ENCODE measurements around the gene NLRC4.
A peak's percentile ranks its signal among the peaks of the same experiment; 100 is the strongest.
"Not testable (repeated sequence)": the region's sequence is repeated elsewhere in the genome, so short reads cannot be mapped to it uniquely, and the experiment has no call there.

The NLRC4 gene

GRCh38 chr2:32264422-32265105 lies at the start of gene NLRC4:
TSS of gene NLRC4 (minus strand) at chr2:32264886. CDS start at chr2:32256775, 8,111 bp downstream.
- DNase-seq, result no peak

- no peak for DNase-seq
Observed at GRCh38 chr2:32310577-32310976, 45.9 kb upstream of the NLRC4 start.

GRCh38 chr2:32293966-32294562 lies 29.4 kb upstream of the NLRC4 start:
- DNase-seq, result not testable (repeated sequence)

GRCh38 chr2:32293493-32293892 lies 28.8 kb upstream of the NLRC4 start:
- not testable (repeated sequence) for DNase-seq

GRCh38 chr2:32291746-32292145 lies 27.1 kb upstream of the NLRC4 start:
- DNase-seq, result no peak

GRCh38 chr2:32290000-32290339 lies 25.3 kb upstream of the NLRC4 start:
- no peak for DNase-seq

- DNase-seq, result no peak
Observed at GRCh38 chr2:32289165-32289999, 24.7 kb upstream of the NLRC4 start.

- no peak for DNase-seq
Observed at GRCh38 chr2:32284321-32284720, 19.6 kb upstream of the NLRC4 start.

- no peak for DNase-seq
Observed at GRCh38 chr2:32278478-32278853, 13.8 kb upstream of the NLRC4 start.

GRCh38 chr2:32277674-32278477 lies 13.2 kb upstream of the NLRC4 start, which contains the start of gene YIPF4:
TSS of gene YIPF4 (plus strand) at chr2:32277904. CDS start at chr2:32278156, 252 bp downstream.
- DNase-seq, result peak; percentile 82

GRCh38 chr2:32277363-32277673 lies 12.6 kb upstream of the NLRC4 start:
- DNase-seq, result no peak

- DNase-seq, result not testable (repeated sequence)
Observed at GRCh38 chr2:32275790-32276189, 11.1 kb upstream of the NLRC4 start.

GRCh38 chr2:32274289-32274688 lies 9.6 kb upstream of the NLRC4 start:
- DNase-seq, result no peak

- no peak for DNase-seq
Observed at GRCh38 chr2:32272279-32272678, 7.6 kb upstream of the NLRC4 start.

- no peak for DNase-seq
Observed at GRCh38 chr2:32271063-32271462, 6.4 kb upstream of the NLRC4 start.

GRCh38 chr2:32262105-32262504 lies 2.6 kb downstream of the NLRC4 start:
- no peak for DNase-seq

GRCh38 chr2:32260376-32260775 lies 4.3 kb downstream of the NLRC4 start:
- DNase-seq, result no peak

GRCh38 chr2:32258242-32258641 lies 6.4 kb downstream of the NLRC4 start:
- no peak for DNase-seq

GRCh38 chr2:32250290-32250689 lies 14.4 kb downstream of the NLRC4 start:
- no peak for DNase-seq

- no peak for DNase-seq
Observed at GRCh38 chr2:32249731-32250236, 14.9 kb downstream of the NLRC4 start.

- no peak for DNase-seq
Observed at GRCh38 chr2:32248299-32248698, 16.4 kb downstream of the NLRC4 start.

- no peak for DNase-seq
Observed at GRCh38 chr2:32246911-32247310, 17.8 kb downstream of the NLRC4 start.

GRCh38 chr2:32242331-32242730 lies 22.4 kb downstream of the NLRC4 start:
- DNase-seq, result no peak
